Dedifferentiated amniotic fluid mesenchymal stem cell (primary cell): Measurements from ENCODE around the gene ASCC3.
"Not testable (repeated sequence)": the region's sequence is repeated elsewhere in the genome, so short reads cannot be mapped to it uniquely, and the experiment has no call there.

Source experiments
- DNase-seq: peaks from one replicate; pipeline ENCODE4 v3.0.0-alpha.2; 2016; ENCODE audit errors: extremely low spot score

ASCC3 gene

GRCh38 chr6:100808638-100809275, 72.4 kb downstream of the ASCC3 start:
- no peak for DNase-seq

- DNase-seq = no peak
These were observed 74.8 kb downstream of the ASCC3 start for GRCh38 chr6:100806296-100806695.

GRCh38 chr6:100803264-100804045, 77.7 kb downstream of the ASCC3 start:
- DNase-seq = no peak

- no peak for DNase-seq
These were observed 80.1 kb downstream of the ASCC3 start for GRCh38 chr6:100801036-100801435.

GRCh38 chr6:100796049-100796823, 84.9 kb downstream of the ASCC3 start:
- no peak for DNase-seq

DNA sequence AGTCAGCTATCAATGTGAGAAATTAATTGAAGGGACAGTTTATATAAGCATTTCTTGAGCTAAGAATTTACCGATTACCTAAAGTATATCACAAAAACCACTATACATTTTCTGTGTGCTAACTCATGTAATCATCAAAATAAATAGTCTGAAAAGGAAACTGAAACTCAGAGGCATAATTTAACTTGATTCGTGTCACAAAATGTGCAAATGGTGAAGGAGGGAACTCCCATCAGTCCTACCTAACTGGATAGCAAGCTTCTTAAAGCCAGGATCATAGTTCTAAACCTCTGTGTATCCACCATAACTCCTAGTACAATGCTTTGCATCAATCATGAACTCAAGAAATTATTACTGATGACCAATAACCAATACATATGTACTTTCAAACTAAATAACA, 91.0 kb downstream of the ASCC3 start:
- no peak for DNase-seq

DNA sequence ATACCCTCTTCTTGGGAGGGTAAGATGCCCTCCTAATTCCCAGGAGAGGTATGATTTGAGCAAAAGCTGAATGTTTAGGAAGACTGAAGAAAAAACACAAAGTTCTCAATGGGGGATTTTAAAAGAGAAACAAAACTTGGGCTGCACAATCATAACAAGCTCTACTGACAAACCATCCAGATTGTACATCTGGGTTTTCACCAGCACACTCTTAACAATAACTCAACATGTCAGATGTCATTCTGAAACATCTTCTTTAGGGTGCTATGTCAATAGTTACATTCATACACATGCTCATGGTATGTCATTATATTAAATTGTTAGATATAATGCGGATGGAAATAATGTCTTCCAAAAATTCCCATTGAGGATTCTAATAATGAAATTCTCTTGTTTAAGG, 95.1 kb downstream of the ASCC3 start:
- DNase-seq = no peak

- no peak for DNase-seq
These were observed 100.5 kb downstream of the ASCC3 start for GRCh38 chr6:100780648-100781047.

GRCh38 chr6:100775667-100776066, 105.5 kb downstream of the ASCC3 start:
- no peak for DNase-seq

- DNase-seq = no peak
These were observed 106.4 kb downstream of the ASCC3 start for GRCh38 chr6:100774681-100775080.

DNA sequence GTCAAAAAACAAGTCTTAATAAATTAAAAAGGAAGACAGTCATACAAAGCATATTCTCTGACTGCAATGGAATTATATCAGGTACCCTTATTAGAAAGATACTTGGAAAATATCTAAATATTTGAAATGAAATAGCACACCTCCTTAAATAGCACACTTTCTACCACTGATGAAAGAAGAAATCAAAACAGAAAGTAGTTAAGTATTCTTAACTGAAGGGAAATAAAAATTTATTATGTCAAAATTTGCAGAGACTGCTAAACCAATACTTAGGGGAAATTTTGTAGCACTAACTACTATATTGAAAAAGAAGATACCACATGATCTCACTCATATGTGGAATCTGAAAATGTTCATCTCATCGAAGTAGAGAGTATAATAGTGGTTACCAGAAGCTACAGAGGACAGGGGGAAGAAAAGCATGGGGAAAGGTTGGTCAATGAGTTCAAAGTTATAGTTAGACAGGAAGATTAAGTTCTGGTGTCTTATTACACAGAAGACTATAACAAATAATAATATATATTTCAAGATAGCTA, 112.2 kb downstream of the ASCC3 start:
- no peak for DNase-seq

DNA sequence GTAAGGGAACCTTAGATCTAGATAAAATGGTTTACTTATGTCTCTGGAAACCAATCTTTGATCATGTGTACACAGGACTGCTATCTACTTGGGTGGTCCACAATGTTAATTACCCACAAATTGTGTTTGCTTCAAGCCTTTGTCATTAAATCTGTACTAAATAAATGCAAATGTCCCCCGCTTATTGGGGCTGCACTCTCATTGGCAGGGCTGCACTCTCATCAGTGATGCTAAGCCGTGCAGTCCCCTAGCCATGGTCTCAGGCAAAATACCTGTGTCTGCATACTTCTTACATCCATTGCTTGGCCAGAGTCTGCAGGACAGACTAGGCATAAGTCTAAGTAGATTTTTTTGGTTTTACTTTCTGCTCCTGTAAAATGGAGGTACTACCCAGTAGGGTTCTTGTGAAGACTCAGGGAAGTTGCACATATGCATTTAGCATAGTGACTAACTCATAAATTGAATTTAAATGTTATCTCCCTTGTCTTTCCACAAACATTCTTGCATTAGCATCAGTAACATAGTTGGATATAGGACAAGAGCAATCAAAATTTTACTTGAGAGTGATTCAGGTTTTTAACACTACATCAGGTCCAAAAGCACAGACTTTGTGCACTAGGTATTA, 117.4 kb downstream of the ASCC3 start:
- no peak for DNase-seq

- peak; percentile 19 for DNase-seq
These were observed 119.3 kb downstream of the ASCC3 start for GRCh38 chr6:100761841-100762240.

GRCh38 chr6:100758386-100758785, 122.7 kb downstream of the ASCC3 start:
- DNase-seq = not testable (repeated sequence)

DNA sequence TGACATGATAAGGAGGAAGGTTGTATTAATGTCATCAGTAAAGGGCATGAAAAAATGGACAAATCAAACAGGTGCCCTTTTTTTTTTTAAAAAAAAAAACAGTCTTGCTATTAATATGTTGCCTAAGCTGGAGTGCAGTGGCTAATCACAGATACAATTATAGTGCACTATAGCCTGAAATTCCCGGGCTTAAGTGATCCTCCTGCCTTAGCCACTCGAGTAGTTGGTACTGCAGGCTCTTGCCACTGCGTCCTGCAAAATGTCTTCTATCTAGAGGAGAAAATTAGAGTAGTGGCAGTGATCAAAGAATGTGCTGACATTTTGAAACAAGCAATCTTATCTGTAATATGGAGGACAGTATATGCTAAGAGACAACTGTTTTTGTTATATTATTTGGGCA, 127.7 kb downstream of the ASCC3 start:
- DNase-seq = no peak

GRCh38 chr6:100751590-100751989, 129.5 kb downstream of the ASCC3 start:
- DNase-seq = no peak

DNA sequence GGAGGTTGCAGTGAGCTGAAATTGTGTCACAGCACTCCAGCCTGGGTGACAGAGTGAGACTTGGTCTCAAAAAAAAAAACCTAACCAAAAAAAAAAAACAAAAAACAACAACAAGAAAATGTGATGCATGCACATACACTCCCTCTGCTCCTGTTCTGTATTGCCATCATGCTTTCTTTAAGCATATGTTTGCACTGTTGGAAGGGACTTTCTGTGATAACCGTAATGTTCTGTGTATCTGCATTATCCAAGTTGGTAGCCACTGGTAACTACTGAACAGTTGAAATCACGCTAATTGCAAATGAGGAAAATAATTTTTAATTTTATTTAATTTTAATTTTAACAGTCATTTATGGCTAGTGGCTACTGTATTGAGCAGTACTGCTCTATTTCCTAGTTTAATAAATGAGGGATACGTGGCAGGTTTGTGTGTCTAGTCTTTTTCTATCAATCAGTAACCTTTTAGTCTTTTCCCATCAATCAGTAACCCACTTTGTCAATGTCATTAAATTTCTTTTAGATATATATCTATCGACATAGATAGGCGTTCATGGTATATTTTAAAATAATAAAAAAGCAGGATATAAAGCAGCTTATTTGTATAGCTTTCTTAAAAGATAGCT, 135.6 kb downstream of the ASCC3 start:
- no peak for DNase-seq

- DNase-seq = no peak
These were observed 140.7 kb downstream of the ASCC3 start for GRCh38 chr6:100740439-100740838.

- not testable (repeated sequence) for DNase-seq
These were observed 143.4 kb downstream of the ASCC3 start for GRCh38 chr6:100737720-100738119.

GRCh38 chr6:100731411-100731810, 149.7 kb downstream of the ASCC3 start:
- no peak for DNase-seq
